H4 (cell line): ENCODE data around the gene SCRT2. TPM values are rescaled to one million over a fixed set of nuclear protein-coding genes. Genes with fewer than 3 reads are reported as not detected.
"Not testable (repeated sequence)": the region's sequence is repeated elsewhere in the genome, so short reads cannot be mapped to it uniquely, and the experiment has no call there.

Experiments
- DNase-seq: peaks from one replicate; pipeline ENCODE4 v3.0.0-alpha.2; 2015; ENCODE audit warnings: low spot score
- total RNA-seq: library from RNA; depleted of rRNA; stranded (reverse); fragments of >200 nt; shearing (Covaris generic); gene quantifications from 2 replicates; pipeline ENCODE4 v1.2.3, GENCODE V29; 2014

SCRT2 gene
- total RNA-seq, 1 experiment from 2014 or later: not detected

DNA sequence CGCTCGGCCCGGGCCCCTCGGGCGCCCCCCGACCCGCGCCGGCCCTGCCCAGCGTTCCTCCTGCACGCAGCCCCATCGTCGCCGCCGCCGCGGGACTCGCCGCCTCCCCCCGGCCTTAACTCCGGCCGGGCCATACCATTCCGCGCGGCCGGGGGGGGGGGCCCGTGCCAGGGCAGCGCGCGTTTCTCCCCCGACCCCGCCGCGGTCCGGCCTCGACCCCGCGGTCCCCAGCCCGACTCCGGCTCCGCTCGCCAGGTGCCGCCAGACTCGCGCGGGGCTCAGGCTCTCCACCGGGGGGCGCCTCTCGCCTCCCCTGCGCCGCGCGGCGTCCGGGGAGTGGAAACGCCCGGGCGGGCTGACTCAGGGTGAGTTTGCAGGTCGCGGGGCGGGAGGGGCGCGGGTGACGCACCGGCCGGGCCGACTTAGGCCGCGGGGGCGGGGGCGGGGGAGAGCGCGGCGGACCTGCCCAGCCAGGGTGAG is 22.5 kb downstream of the SCRT2 start, which contains the start of gene SRXN1:
TSS of gene SRXN1 (minus strand) at position 91 of the 480 bp plus-strand sequence. CDS start at position 76, 15 bp downstream.
- DNase-seq: peak; percentile 84

DNA sequence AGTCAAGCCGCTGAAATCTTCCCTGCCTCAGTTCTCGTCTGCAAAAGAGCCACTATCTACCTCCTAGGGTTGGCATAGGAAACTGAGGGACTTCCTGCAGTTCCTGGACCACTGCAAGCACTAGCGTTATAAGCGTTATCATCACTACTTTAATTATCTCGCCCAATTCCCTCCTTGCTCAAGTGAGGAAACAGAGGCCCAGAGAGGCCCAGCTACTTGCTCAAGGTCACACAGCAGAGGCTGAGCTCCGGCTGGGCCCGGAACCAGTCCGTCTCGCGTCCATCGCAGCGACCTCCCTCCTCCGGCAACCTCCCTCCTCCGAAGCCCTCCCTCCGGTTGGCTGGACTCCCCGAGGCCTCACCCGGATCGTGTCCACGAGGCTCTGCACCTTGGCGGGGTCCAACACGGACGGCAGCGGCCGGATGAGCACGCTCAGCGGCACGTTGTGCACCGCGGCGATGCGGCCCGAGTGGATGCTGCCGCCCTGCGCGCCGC is 22.9 kb downstream of the SCRT2 start:
- DNase-seq: no peak

DNA sequence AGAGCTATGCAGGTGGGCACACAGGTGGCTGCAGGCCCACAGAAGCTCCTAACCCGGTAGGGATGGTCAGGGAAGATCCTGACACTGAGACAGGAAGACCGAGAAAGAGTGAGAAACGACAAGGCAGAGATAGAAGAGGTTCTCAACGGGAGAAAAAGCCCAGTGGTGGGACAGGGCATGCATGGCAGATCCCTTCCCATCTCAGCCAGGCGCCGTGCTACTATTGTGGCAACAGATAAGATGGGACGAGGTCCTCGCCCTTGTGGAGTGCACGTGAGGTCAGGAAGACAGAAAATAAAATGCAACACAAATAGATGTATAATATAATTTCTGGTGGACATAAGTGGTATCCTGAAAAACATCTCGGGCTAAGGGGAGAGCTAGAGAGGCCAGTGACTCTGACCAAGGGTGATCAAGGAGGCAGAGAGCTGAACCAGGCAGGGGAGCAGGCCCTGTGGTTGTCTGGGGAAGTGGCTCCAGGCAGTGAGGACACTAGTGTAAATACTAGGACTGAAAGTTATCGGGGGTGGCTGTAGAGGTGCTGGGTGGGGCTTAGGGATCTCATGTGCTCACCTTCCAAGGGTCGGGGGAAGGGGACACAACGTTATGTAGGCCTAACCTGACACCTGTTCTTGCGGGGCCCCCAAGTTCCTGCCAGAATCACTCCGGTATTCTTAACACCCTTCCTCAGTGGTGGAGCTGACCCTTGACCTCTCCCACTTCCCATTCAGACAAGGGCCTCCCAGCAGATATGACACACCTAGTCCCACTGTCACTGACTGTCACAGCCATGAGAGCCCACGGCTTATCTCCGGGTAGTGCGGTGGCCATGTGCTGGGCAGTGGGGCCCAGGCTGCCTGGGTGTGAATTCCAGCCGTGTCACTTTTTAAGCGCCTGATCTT is 23.6 kb downstream of the SCRT2 start:
- DNase-seq: no peak

DNA sequence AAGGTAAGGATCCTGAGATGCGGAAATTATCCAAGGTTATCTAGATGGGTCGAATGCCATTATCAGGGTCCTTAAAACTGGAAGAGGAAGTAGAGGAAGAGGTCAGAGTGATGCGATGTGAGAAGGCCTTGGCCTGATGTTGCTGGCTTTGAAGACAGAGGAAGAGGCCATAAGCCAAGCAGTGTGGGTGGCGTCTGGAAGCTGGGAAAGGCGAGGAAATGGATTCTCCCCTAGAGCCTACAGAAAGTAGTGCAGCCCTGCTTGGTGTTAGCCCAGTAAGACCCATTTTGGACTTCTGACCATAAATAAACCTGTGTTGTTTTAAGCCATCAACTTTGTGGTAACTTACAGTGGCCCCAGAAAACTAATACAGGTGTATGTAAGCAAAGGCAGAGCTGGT is 24.6 kb downstream of the SCRT2 start:
- DNase-seq: no peak

DNA sequence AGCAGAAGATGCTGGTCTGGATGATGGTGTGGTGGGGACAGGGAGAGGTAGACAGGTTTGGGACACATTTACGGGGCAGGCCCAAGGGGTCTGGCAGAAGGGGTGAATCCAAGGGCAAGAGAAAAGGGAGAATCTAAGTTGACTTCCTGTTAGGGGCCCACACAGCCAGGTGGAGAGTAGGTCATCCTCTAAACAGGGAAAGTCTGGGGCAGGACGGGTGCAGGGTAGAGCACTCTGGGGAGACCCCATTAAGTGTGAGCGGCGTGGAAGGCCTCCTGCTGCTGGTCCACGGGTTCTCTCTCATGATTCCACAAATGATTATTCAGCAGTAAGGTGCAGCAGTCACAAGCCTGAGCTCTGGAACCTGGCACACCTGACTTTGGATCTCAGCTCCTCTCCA is 25.3 kb downstream of the SCRT2 start:
- DNase-seq: no peak

DNA sequence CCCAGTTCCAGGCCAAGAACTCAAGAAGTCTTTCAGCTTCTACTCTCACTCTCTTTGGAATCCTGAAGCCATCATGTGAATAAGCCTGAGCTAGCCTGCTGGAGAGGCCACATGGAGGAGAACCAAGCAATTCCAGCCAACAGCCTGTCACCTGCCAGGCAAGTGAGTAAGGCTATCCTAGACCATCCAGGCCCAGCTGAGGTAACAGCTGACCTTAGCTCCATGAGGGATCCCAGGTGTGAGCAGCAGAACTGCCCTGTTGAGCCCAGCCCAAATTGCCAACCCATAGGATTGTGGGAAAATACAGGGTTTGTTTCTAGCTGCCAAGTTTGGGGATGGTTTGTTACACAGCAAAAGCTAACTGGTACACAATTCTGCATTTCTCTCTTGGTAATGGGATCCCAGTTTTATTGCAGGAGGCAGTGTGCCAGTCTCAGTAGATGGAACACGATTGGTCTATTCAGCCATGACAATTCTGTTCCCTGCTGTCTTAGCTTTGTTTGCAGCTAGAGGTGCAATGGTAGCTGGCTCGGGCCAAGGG is 28.1 kb downstream of the SCRT2 start:
- DNase-seq: no peak

DNA sequence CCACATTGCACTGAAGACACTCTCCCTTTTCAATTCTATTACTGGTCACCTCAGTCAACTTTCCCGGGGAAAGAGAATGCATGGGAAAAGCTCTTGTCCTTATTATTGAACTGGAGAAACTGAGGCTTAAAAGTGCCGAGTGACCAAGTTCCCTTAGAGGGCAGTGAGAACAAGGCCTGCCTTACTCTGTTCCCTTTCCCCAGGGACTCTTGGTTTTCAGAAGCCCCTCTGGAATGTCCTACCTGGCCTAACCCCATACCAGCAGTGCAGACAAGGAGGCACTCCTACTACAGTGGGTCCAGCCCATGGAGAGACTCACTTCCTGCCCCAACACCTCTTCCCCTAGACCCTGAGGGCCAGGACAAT is 28.8 kb downstream of the SCRT2 start:
- no peak for DNase-seq

DNA sequence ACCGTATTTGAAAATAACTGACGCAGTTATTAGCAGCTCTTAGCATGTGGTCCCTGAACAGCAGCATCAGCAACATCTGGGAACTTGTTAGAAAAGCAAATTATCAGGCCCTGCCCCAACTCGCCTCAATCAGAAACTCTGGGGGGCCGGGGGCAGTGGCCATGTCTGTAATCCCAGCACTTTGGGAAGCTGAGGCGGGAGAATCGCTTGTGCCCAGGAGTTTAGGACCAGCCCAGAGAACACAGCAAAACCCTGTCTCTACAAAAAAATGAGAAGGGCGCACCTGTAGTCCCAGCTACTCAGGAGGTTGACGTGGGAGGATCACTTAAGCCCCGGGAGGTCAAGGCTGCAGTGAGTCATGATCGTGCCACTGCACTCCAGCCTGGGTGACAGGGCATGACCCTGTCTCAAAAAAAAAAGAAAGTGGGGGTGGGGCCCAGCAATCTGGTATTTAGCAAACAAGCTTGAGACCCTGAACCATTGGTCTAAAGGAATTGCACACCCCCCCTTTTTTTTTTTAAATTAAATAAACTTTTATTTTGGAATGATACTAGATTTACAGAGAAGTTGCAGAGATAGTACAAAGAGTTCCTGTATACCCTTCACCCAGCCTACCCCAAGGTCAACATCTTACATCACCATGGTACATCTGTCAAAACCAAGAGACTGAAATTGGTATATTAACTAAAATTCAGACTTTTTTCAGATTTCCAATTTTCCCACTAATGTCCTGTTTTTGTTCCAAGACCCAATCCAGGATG is 29.3 kb downstream of the SCRT2 start:
- DNase-seq: no peak

DNA sequence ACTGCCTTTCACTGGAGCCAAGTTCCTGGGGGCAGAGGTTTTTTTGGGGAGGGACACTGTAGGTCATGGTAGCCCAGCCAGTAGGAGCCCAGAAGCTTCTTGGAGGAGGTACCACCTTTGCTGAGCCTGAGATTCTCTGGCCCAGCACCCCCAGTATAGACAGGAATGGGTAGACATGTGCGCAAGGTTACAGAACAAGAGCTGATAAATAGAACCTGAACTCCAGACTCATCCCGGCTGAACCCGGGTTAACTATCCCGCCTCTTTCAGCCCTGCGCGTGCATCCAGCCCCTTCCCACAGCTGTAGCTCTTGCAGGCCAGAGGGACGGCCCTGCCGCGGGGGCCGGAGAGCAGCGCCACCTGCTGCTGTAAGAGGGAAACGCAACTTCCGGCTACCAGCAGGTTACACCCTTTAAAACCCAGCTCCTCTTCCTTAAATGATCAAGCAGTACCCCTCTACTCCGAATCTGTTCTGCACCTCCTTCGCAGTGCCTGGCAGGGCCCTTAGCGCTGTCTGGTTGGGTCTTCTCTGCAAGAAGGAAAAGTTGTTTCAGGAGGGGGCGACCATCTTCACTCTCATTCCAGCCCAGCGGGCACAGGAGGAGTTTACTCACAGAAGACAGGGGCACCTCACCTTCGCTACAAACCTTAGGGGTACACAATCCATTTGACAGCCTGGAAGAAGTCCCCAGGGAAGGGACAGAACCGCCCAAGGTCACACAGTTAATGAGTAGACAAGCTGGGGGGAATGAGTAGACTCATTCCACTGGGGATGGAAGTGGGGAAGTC is 30.1 kb downstream of the SCRT2 start:
- peak; percentile 53 for DNase-seq

DNA sequence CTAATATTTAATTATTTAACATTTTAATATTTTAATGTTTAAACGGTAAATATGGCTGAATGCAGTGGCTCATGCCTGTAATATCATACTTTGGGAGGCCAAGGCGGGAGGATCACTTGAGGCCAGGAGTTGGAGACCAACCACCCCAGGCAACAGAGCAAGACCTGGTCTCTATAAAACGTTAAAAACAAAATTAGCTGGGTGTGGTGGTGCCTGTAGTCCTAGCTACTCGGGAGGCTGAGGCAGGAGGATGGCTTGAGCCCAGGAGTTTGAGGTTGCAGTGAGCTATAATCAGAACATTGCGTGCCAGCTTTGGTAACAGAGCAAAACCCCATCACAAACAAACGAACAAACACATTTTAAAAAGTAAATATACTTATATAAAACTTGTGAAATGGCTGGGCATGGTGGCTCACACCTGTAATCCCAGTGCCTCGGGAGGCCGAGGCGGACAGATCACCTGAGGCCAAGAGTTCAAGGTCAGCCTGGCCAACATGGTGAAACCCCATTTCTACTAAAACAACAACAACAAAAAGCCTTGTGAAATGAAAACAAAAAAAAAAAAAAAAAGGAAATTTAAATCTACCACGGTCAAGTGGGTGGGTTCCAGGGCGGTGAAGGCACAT is 30.8 kb downstream of the SCRT2 start:
- no peak for DNase-seq

DNA sequence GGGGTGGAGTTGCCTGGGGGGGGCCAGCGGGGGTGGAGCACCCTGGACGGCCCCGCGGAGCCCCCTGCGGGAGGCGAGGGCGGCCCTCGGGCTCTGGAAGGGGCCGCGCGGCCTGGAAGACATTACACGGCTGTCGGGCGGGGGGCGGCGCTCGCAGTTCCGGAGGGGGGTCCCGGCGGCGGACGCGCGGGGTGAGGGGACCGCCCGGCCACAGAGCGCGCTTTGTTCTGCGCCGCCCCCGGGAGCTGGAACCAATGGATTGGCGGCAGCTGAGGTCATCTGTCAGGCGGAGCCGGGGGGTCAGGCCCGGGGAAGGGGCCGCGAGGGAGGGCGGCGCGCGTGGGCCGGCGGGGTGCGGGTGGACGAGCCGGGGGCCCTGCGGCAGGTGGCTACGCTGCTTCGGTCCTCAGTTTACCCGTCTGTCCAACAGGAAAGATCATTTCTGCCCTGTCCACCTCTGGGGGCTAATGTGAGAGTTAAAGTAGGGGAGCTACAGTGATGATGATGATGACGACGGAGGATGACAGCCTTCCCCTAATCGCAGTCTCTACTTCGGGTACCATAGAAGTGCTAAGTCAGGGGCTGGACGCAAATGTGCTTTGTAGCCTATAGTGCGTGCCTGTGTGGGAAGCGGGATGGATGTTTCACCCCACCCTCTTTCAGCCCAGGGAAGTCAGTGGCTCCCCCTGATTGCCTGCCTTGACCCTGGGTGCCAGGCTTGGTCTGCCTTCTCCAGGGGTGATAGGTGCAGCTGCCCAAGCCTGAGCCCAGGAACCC is 33.0 kb downstream of the SCRT2 start:
- no peak for DNase-seq

DNA sequence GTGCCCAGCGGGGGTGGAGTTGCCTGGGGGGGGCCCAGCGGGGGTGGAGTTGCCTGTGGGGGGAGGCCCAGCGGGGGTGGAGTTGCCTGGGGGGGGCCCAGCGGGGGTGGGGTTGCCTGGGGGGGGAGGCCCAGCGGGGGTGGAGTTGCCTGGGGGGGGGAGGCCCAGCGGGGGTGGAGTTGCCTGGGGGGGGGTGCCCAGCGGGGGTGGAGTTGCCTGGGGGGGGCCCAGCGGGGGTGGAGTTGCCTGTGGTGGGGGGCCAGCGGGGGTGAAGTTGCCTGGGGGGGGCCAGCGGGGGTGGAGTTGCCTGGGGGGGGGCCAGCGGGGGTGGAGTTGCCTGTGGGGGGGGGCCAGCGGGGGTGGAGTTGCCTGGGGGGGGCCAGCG is 33.6 kb downstream of the SCRT2 start:
- not testable (repeated sequence) for DNase-seq

DNA sequence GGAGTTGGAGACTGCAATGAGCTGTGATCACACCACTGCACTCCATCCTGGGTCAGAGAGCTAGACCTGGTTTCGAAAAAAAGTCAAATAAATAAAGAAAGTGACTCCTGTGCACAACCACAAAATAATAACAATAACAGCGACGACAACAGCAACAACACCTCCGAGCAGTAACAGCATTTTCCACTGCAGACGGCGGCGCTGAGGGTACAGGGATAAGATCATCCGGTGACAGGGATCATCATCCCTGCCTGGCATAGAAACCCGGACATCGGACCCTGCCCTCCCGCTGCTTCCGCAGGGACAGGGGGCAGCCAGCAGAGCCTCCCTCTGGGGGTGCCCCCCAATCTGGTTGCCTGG is 34.1 kb downstream of the SCRT2 start:
- peak; percentile 56 for DNase-seq

DNA sequence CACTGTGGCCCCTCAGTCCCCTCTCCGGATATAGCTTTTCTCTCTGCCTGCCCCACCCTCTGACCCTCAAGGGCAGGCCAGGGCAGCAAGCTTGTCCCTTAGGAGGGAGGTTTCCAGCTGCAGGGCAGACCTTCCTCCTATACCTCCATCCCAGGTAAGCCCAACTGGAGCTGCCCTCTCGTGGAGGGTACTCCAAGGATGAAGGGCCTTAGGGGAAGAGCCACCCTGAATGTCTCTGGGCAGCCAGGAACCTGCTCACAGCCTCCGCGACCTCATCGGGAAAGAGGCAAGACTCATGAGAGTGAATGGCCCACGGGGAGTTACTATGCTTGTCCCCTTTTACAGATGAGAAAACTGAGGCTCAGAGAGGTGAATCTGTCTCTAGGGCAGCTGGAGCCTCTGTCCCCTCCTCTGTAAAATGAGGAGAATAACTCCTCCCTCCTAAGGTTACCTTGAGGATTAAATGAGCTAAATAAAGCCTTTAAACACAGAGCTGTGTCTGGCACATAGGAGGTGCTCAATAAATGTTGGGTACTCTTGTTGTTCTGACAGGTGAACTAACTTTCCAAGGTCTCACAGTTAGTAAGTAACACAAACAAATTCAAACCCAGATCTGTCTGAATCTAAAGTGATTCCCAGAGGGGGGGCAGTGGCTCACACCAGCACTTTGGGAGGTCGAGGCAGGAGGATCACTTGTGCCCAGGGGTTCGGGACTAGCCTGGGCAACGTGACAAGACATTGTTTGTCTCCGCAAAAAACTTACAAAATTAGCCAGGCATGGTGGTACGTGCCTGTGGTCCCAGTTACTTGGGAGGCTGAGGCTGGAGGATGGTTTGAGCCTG is 34.7 kb downstream of the SCRT2 start:
- no peak for DNase-seq

DNA sequence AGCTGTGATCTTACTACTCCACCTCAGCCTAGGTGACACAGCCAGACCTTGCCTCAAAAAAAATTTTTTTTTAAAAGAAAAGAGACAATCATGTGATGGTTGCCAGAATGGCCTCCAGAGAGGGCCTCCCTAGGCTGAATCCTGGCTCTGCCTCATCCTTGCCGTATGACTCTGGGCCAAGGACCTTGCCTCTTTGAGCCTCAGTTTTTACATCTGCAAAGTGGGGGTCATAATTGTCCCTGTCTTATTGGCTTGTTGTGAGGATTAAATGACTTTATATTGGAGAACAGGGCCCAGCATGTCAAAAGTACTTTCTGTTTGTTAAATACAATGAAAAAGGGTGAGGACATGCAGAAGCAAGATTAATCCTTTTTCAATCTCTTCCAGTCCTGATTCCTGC is 37.0 kb downstream of the SCRT2 start:
- no peak for DNase-seq

DNA sequence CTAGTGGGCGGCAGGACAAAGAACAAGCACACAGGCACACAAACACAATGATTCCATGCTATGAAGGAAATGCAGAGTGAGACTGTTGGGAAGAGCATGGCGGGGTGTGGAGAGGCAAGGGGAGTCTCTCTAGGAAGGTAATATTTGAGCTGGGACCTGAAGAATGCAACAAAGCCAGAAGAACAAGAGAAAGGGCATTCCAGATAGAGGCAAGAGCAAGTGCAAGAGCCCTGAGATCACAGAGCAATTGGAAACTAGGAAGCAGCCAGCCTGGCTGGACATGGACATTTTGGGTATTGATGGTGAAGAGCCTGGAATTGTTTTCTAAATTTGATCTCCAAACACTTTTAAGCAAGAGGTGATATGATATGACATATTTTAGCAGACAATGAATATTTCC is 38.0 kb downstream of the SCRT2 start:
- DNase-seq: no peak

DNA sequence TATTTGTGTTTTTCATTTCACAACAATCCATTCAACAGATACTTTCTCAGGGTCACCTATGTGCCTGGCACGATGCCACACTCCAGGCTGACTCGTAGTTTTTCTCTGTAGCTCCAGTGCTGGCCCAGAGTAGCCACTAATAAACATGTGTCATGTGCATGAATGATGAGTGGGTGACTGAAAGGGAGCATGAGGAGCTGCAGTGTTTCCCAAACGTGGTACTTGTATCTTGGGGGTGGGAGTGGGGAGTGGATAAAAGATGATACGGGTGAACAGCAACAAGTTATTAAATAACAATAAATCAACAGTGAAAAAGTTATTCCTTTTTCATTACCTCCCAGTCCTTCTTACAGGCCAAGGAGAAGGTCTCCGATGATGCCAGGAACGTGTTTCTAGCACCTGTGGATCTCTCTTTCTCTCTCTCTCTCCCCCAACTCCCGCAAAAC is 39.7 kb downstream of the SCRT2 start:
- no peak for DNase-seq

DNA sequence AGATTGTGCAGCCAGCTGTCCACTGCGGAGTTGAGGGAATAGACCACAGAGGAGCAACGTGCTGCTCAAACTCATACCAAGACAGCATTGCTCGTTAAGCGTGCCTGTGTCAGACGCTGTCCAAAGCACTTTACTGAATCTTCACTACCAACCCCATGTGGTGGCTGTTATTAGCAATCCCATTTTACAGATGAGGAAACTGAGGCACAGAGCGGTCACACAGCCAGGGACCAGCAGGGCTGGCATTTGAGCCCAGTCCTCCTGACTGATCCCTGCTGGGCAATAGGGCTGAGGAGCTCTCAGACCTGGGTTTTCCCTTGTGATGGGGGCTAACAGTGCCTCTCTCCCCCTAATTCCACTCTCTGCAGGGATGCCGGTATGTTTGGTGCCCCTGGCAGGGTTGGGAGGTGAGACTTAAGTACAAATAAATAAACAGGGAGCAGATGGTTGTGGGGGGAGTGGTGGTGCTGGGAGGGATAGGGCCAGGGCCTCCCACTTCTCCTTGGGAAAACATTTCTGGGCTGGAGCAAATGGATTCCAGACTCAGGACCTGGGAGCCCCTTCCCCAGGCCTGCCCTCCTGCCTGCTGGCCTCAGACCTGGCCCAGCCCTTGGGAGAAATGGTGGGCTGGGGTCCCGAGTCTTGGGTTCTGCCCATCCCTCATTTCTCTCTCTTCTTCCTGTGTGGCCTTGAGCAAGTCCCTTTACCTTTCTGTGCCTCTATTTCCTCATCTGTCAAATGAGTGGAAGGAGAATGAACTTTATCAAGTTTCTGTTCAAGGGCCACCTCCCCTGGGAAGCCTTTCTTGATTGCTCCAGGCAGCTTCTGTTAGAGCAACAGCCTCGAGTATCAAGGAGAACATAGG is 40.3 kb downstream of the SCRT2 start:
- DNase-seq: no peak
